GM23248 (cell line): Measurements from ENCODE around the gene GNG14. TPM values are rescaled to one million over a fixed set of nuclear protein-coding genes. Genes with fewer than 3 reads are reported as not detected.

ENCODE experiments used
- DNase-seq: peaks from one replicate; pipeline ENCODE4 v3.0.0-alpha.2; 2015
- H2AFZ ChIP-seq: fragments of 200-600 bp; sonication (generic); 2 replicates; pipeline ENCODE4 v1.6.1; 2016; ENCODE audit warnings: antibody characterized with exemption
- H3F3A ChIP-seq: fragments of 200-600 bp; sonication (generic); 2 replicates; pipeline ENCODE4 v1.6.1; 2016; ENCODE audit warnings: mild to moderate bottlenecking, antibody characterized with exemption, mixed run types; ENCODE audit not compliant: insufficient read depth
- H3K27ac ChIP-seq: fragments of 200-600 bp; sonication (generic); 2 replicates; pipeline ENCODE4 v1.5.1; 2016; ENCODE audit warnings: mild to moderate bottlenecking
- H3K27me3 ChIP-seq: fragments of 200-600 bp; sonication (generic); replicated peaks from 2 replicates; pipeline ENCODE4 v1.6.1; 2016; ENCODE audit warnings: mild to moderate bottlenecking; ENCODE audit not compliant: insufficient read depth
- H3K36me3 ChIP-seq: fragments of 200-600 bp; sonication (generic); 2 replicates; pipeline ENCODE4 v1.6.1; 2016; ENCODE audit warnings: low read depth, mild to moderate bottlenecking
- H3K4me1 ChIP-seq: fragments of 200-600 bp; sonication (generic); 2 replicates; pipeline ENCODE4 v1.6.1; 2016; ENCODE audit warnings: mild to moderate bottlenecking; ENCODE audit not compliant: insufficient read depth
- H3K4me2 ChIP-seq: fragments of 200-600 bp; sonication (generic); one replicate; pipeline ENCODE4 v1.6.1; 2016; ENCODE audit warnings: mild to moderate bottlenecking; ENCODE audit not compliant: unreplicated experiment
- H3K4me3 ChIP-seq: fragments of 200-600 bp; sonication (generic); 2 replicates; pipeline ENCODE4 v1.5.1; 2016; ENCODE audit warnings: mild to moderate bottlenecking
- H3K79me2 ChIP-seq: fragments of 200-600 bp; sonication (generic); 2 replicates; pipeline ENCODE4 v1.6.1; 2016; ENCODE audit warnings: mild to moderate bottlenecking; ENCODE audit not compliant: insufficient read depth
- H3K9ac ChIP-seq: fragments of 200-600 bp; sonication (generic); 2 replicates; pipeline ENCODE4 v1.6.1; 2016; ENCODE audit warnings: mild to moderate bottlenecking
- H3K9me2 ChIP-seq: fragments of 200-600 bp; sonication (generic); 2 replicates; pipeline ENCODE4 v1.6.1; 2016; ENCODE audit warnings: mixed run types, mild to moderate bottlenecking, moderate library complexity; ENCODE audit not compliant: insufficient read depth
- H3K9me3 ChIP-seq: fragments of 200-600 bp; sonication (generic); one replicate; pipeline ENCODE4 v1.6.1; 2017; ENCODE audit warnings: low read depth
- H4K20me1 ChIP-seq: fragments of 200-600 bp; sonication (generic); 2 replicates; pipeline ENCODE4 v1.6.0; 2016; ENCODE audit not compliant: insufficient read depth
- EZH2 ChIP-seq: fragments of 200-600 bp; sonication (generic); IDR thresholded peaks from 2 replicates; pipeline ENCODE4 v1.6.1; 2018; ENCODE audit warnings: antibody characterized with exemption, mild to moderate bottlenecking; ENCODE audit not compliant: insufficient read depth, poor library complexity, severe bottlenecking
- EZH2phosphoT487 ChIP-seq: fragments of 200-600 bp; sonication (generic); IDR thresholded peaks from 2 replicates; pipeline ENCODE4 v1.6.1; 2018; ENCODE audit warnings: antibody characterized with exemption, moderate library complexity, mild to moderate bottlenecking, low read depth; ENCODE audit not compliant: insufficient read depth
- WGBS, 2 experiments: methylation state at CpG; one replicate each; pipeline ENCODE4 v1.1.6; 2015 to 2017; ENCODE audit warnings: low lambda C conversion rate in 2 of 2, low coverage in 1 of 2; ENCODE audit errors: missing lambda C conversion rate in 2 of 2; 5-methylcytosine and 5-hydroxymethylcytosine counted together
- in situ Hi-C: fragments of 300-500 bp; cut with MboI; formaldehyde crosslinking; loops from 2 replicates; pipeline ENCODE4 v1.15.0; 2020
- polyA plus RNA-seq: library from polyadenylated mRNA; unstranded; fragments of >200 nt; fragmentation: Nextera tagmentation; extraction: Ambion mirVana; gene quantifications from 2 replicates; pipeline ENCODE4 v1.2.1, GENCODE V29; 2016
- total RNA-seq: library from RNA; depleted of rRNA; stranded (reverse); fragments of >200 nt; shearing (Covaris generic); gene quantifications from 2 replicates; pipeline ENCODE4 v1.2.3, GENCODE V29; 2014

Gene GNG14
- total and polyA plus RNA-seq, 2 experiments from 2014 or later: not detected

GRCh38 chr19:12694641-12695040, 6.8 kb downstream of the GNG14 start:
- Histone ChIP-seq H3K4me2 (no peak overlapping the region), H3K9me3 (no peaks in the 10 kb centered on the region), H3K27ac (no peak overlapping the region), H2AFZ (no peak overlapping the region), H3K9ac (no peak overlapping the region), H4K20me1 (no peaks in the 10 kb centered on the region), H3K36me3 (no peaks in the 10 kb centered on the region), H3K79me2 (peaks cover 7% of the 10 kb centered on the region), H3K4me1 (peaks cover 7% of the 10 kb centered on the region; the same call in 1 of the 2 replicates), H3F3A (peaks cover 18% of the 10 kb centered on the region; the same call in 1 of the 2 replicates), H3K9me2 (no peaks in the 10 kb centered on the region), H3K4me3 (no peak overlapping the region), H3K27me3 (no peaks in the 10 kb centered on the region)
- in situ Hi-C loops: no loop called here
- no peak for TF ChIP-seq EZH2
- TF ChIP-seq EZH2phosphoT487: no peak
- DNase-seq: no peak
- 95 to 99% methylated on average over 16 of the region's 16 CpGs for WGBS, 2 experiments

- Histone ChIP-seq H3K79me2 (peaks cover 7% of the 10 kb centered on the region), H3K4me1 (peaks cover 7% of the 10 kb centered on the region; the same call in 1 of the 2 replicates), H3K9me2 (no peaks in the 10 kb centered on the region), H3K9me3 (no peaks in the 10 kb centered on the region), H3K4me3 (peak overlapping the region; percentile 75; the same call in 1 of the 2 replicates), H3K36me3 (no peaks in the 10 kb centered on the region), H3K4me2 (no peak overlapping the region), H3K27me3 (no peaks in the 10 kb centered on the region), H4K20me1 (no peaks in the 10 kb centered on the region), H3K9ac (peak overlapping the region; percentile 85; the same call in 1 of the 2 replicates), H3K27ac (no peak overlapping the region), H2AFZ (no peak overlapping the region), H3F3A (peaks cover 23% of the 10 kb centered on the region; the same call in 1 of the 2 replicates)
- TF ChIP-seq EZH2 (no peak), EZH2phosphoT487 (no peak)
- 44 to 58% methylated on average over 2 of the region's 2 CpGs for WGBS, 2 experiments
- DNase-seq: no peak
- in situ Hi-C loops: no loop called here
Observed at GRCh38 chr19:12695096-12695495, 7.3 kb downstream of the GNG14 start.

- H3K36me3 ChIP-seq: no peaks in the 10 kb centered on the region
- in situ Hi-C loops: no loop called here
- TF ChIP-seq EZH2 (no peak), EZH2phosphoT487 (no peak)
- peaks cover 7% of the 10 kb centered on the region for H3K79me2 ChIP-seq
- H3K9ac ChIP-seq: peak overlapping the region; percentile 85
- no peak for DNase-seq
- H3K27ac ChIP-seq: no peak overlapping the region
- no peaks in the 10 kb centered on the region for H4K20me1 ChIP-seq
- 95 to 100% methylated on average over 1 of the region's 1 CpG for WGBS, 2 experiments
- H2AFZ ChIP-seq: peak overlapping the region; percentile 83; the same call in 1 of the 2 replicates
- no peaks in the 10 kb centered on the region for H3K9me2 ChIP-seq
- peaks cover 24% of the 10 kb centered on the region; the same call in 1 of the 2 replicates for H3F3A ChIP-seq
- H3K4me3 ChIP-seq: peak overlapping the region; percentile 75
- no peaks in the 10 kb centered on the region for H3K9me3 ChIP-seq
- H3K4me1 ChIP-seq: peaks cover 7% of the 10 kb centered on the region; the same call in 1 of the 2 replicates
- peak overlapping the region; percentile 75 for H3K4me2 ChIP-seq
- H3K27me3 ChIP-seq: no peaks in the 10 kb centered on the region
Observed at GRCh38 chr19:12695514-12695913, 7.7 kb downstream of the GNG14 start.

GRCh38 chr19:12695997-12696365, 8.2 kb downstream of the GNG14 start:
- peaks cover 24% of the 10 kb centered on the region; the same call in 1 of the 2 replicates for H3F3A ChIP-seq
- peaks cover 7% of the 10 kb centered on the region for H3K79me2 ChIP-seq
- no peaks in the 10 kb centered on the region for H4K20me1 ChIP-seq
- H3K4me1 ChIP-seq: peaks cover 7% of the 10 kb centered on the region; the same call in 1 of the 2 replicates
- H3K9me3 ChIP-seq: no peaks in the 10 kb centered on the region
- no peaks in the 10 kb centered on the region; the same call in 1 of the 2 replicates for H3K36me3 ChIP-seq
- no peak for DNase-seq
- H3K4me2 ChIP-seq: peak overlapping the region; percentile 75
- 8 to 10% methylated on average over 18 to 36 of the region's 36 CpGs for WGBS, 2 experiments
- peak overlapping the region; percentile 85 for H3K9ac ChIP-seq
- H3K27me3 ChIP-seq: no peaks in the 10 kb centered on the region
- H3K27ac ChIP-seq: peak overlapping the region; percentile 58; the same call in 1 of the 2 replicates
- no peaks in the 10 kb centered on the region for H3K9me2 ChIP-seq
- TF ChIP-seq EZH2 (no peak), EZH2phosphoT487 (no peak)
- peak overlapping the region; percentile 83 for H2AFZ ChIP-seq
- in situ Hi-C loops: no loop called here
- peak overlapping the region; percentile 75 for H3K4me3 ChIP-seq
